KG1 (cell line): ENCODE measurements around the gene PSMA7.

Experiments
- DNase-seq: peaks from one replicate; lab custom pipeline; 2025; lab: John Stamatoyannopoulos, UW

Gene PSMA7

GRCh38 chr20:62143081-62143956, at the start of gene PSMA7, which contains the start of gene SS18L1:
Gene PSMA7, minus strand, starts transcription at chr20:62143394. Its CDS starts 91 bp downstream, at chr20:62143303.
Gene SS18L1, plus strand, starts transcription at chr20:62143769. Its CDS starts 52 bp downstream, at chr20:62143821.
- peak; percentile 66 for DNase-seq

- no peak for DNase-seq
These were observed 49.4 kb upstream of the PSMA7 start for GRCh38 chr20:62192635-62193034.

- DNase-seq = no peak
These were observed 48.8 kb upstream of the PSMA7 start for GRCh38 chr20:62191781-62192559.

- DNase-seq = no peak
These were observed 47.6 kb upstream of the PSMA7 start for GRCh38 chr20:62190639-62191411.

- no peak for DNase-seq
These were observed 44.0 kb upstream of the PSMA7 start for GRCh38 chr20:62186887-62187866.

GRCh38 chr20:62186096-62186426, 42.9 kb upstream of the PSMA7 start:
- DNase-seq = no peak

GRCh38 chr20:62183426-62184142, 40.4 kb upstream of the PSMA7 start:
- DNase-seq = no peak

- DNase-seq = peak; percentile 91
These were observed 39.6 kb upstream of the PSMA7 start, which contains the start of gene MTG2 for GRCh38 chr20:62182469-62183425. Gene MTG2, plus strand, starts transcription at chr20:62183028. Its CDS starts 10,393 bp downstream, at chr20:62193421.

- no peak for DNase-seq
These were observed 38.6 kb upstream of the PSMA7 start for GRCh38 chr20:62181808-62182207.

- no peak for DNase-seq
These were observed 35.9 kb upstream of the PSMA7 start for GRCh38 chr20:62179162-62179504.

- DNase-seq = no peak
These were observed 35.3 kb upstream of the PSMA7 start for GRCh38 chr20:62178316-62179161.

- no peak for DNase-seq
These were observed 34.1 kb upstream of the PSMA7 start for GRCh38 chr20:62177307-62177706.

- no peak for DNase-seq
These were observed 33.7 kb upstream of the PSMA7 start for GRCh38 chr20:62176866-62177265.

GRCh38 chr20:62175711-62176110, 32.5 kb upstream of the PSMA7 start:
- DNase-seq = no peak

- DNase-seq = no peak
These were observed 31.9 kb upstream of the PSMA7 start for GRCh38 chr20:62174870-62175624.

- DNase-seq = no peak
These were observed 31.0 kb upstream of the PSMA7 start for GRCh38 chr20:62174021-62174804.

- no peak for DNase-seq
These were observed 29.5 kb upstream of the PSMA7 start for GRCh38 chr20:62172666-62173065.
